PFSK-1 (cell line): ENCODE results near the gene COL4A2.

ENCODE experiments used
- FOXP2 ChIP-seq: optimal IDR thresholded peaks from 2 replicates; pipeline ENCODE3; 2011; ENCODE audit warnings: borderline replicate concordance, control low read depth, inconsistent platforms; ENCODE audit not compliant: insufficient read depth; ENCODE audit errors: extremely low read length, extremely low read depth
- POLR2AphosphoS5 ChIP-seq: IDR thresholded peaks from 2 replicates; pipeline ENCODE4 v1.6.1; 2012; ENCODE audit warnings: low read depth, mild to moderate bottlenecking, control low read depth, low read length, moderate library complexity
- REST ChIP-seq, 2 experiments: IDR thresholded peaks; 2 replicates each; pipeline versions ENCODE4 v1.6.1 to v1.8.0; 2011 to 2012; ENCODE audit warnings: low read depth in 2 of 2, low read length in 2 of 2, control low read depth in 1 of 2, inconsistent platforms in 1 of 2, mild to moderate bottlenecking in 1 of 2, moderate library complexity in 1 of 2; ENCODE audit not compliant: insufficient read depth in 1 of 2
- SIN3A ChIP-seq: IDR thresholded peaks from 2 replicates; pipeline ENCODE4 v1.6.1; 2012; ENCODE audit warnings: mild to moderate bottlenecking, low read length, moderate library complexity, borderline replicate concordance; ENCODE audit not compliant: insufficient read depth
- TAF1 ChIP-seq: IDR thresholded peaks from 2 replicates; pipeline ENCODE4 v1.6.1; 2012; ENCODE audit warnings: low read length, control low read depth, borderline replicate concordance; ENCODE audit not compliant: insufficient read depth

COL4A2 gene

GRCh38 chr13:110479215-110479545 lies 172.1 kb downstream of the COL4A2 start:
- no peak for TF ChIP-seq SIN3A
- no peak for TF ChIP-seq REST (IDR thresholded peaks at IDR 0.05; ENCODE audit: insufficient read depth in 1 of 2, low read depth in 2 of 2, low read length in 2 of 2)
- TF ChIP-seq FOXP2, result no peak
- TF ChIP-seq TAF1, result no peak
- no peak for TF ChIP-seq POLR2AphosphoS5

GRCh38 chr13:110479648-110480047 lies 172.6 kb downstream of the COL4A2 start:
- no peak for TF ChIP-seq TAF1
- no peak for TF ChIP-seq SIN3A
- no peak for TF ChIP-seq REST (IDR thresholded peaks at IDR 0.05; ENCODE audit: insufficient read depth in 1 of 2, low read depth in 2 of 2, low read length in 2 of 2)
- TF ChIP-seq POLR2AphosphoS5, result no peak
- TF ChIP-seq FOXP2, result no peak

- TF ChIP-seq TAF1 (no peak), REST (IDR thresholded peaks at IDR 0.05; ENCODE audit: insufficient read depth in 1 of 2, low read depth in 2 of 2, low read length in 2 of 2) (no peak), SIN3A (no peak), POLR2AphosphoS5 (no peak)
Observed at GRCh38 chr13:110480161-110480560, 173.1 kb downstream of the COL4A2 start.

GRCh38 chr13:110483386-110483968 lies 176.4 kb downstream of the COL4A2 start:
- no peak for TF ChIP-seq TAF1
- TF ChIP-seq FOXP2, result no peak
- TF ChIP-seq REST (IDR thresholded peaks at IDR 0.05; ENCODE audit: insufficient read depth in 1 of 2, low read depth in 2 of 2, low read length in 2 of 2), result no peak
- no peak for TF ChIP-seq SIN3A
- TF ChIP-seq POLR2AphosphoS5, result no peak

DNA sequence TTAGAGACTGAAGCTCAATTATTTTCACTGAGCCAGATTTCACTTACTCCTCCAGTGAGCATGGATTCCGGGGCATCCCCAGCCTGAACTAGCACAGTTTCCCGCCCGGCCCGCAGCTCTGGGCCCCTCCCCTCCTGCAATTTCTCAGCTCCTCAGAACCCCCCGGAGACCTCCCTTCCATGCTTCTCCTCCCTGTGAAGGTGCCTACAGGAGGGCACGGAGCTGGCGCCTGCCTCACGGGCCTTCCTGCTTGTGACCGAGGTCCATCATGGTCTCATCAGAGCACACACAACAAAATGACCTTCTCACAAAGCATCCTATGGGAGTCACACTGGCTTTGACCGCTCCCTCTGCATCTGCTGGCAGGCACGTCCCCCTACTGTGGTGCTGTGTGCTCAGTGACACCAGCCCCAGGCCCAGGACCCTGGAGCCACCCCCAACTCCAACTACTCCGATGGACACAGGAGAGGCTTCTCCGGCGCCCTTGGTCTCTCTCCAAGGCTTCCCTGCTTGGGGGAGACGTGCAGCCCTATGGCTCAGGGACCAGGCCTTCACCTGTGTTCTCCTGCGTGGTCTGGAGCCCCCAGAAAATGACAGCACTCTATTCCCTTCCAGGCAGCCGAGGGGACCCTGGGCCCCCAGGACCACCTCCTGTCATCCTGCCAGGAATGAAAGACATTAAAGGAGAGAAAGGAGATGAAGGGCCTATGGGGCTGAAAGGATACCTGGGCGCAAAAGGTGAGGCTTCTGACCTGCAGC lies 177.4 kb downstream of the COL4A2 start:
- TF ChIP-seq TAF1, result no peak
- no peak for TF ChIP-seq FOXP2
- no peak for TF ChIP-seq POLR2AphosphoS5
- no peak for TF ChIP-seq SIN3A
- no peak for TF ChIP-seq REST (IDR thresholded peaks at IDR 0.05; ENCODE audit: insufficient read depth in 1 of 2, low read depth in 2 of 2, low read length in 2 of 2)
